ENCODE results near the gene ADAM12.

The ADAM12 gene

GRCh38 chr10:126387931-126388911 lies at the start of gene ADAM12:
TSS of gene ADAM12 (minus strand) at chr10:126388477. CDS start at chr10:126388145, 332 bp downstream.
- DNase-seq: no peak

- DNase-seq: no peak
These were observed 49.5 kb upstream of the ADAM12 start for GRCh38 chr10:126437635-126438406.

GRCh38 chr10:126434235-126434634 lies 46.0 kb upstream of the ADAM12 start:
- DNase-seq: no peak

GRCh38 chr10:126433351-126433750 lies 45.1 kb upstream of the ADAM12 start:
- DNase-seq: no peak

- no peak for DNase-seq
These were observed 44.2 kb upstream of the ADAM12 start for GRCh38 chr10:126432507-126432906.

- DNase-seq: no peak
These were observed 43.5 kb upstream of the ADAM12 start for GRCh38 chr10:126431816-126432215.

- no peak for DNase-seq
These were observed 42.2 kb upstream of the ADAM12 start for GRCh38 chr10:126430512-126430911.

- DNase-seq: no peak
These were observed 41.0 kb upstream of the ADAM12 start for GRCh38 chr10:126429275-126429674.

- DNase-seq: no peak
These were observed 37.3 kb upstream of the ADAM12 start for GRCh38 chr10:126425489-126426065.

- DNase-seq: no peak
These were observed 36.8 kb upstream of the ADAM12 start for GRCh38 chr10:126425032-126425431.

- DNase-seq: no peak
These were observed 35.6 kb upstream of the ADAM12 start for GRCh38 chr10:126423732-126424491.

GRCh38 chr10:126422567-126422966 lies 34.3 kb upstream of the ADAM12 start:
- DNase-seq: no peak

- DNase-seq: no peak
These were observed 33.5 kb upstream of the ADAM12 start for GRCh38 chr10:126421756-126422256.

GRCh38 chr10:126420567-126421300 lies 32.5 kb upstream of the ADAM12 start:
- DNase-seq: no peak

GRCh38 chr10:126417220-126417825 lies 29.0 kb upstream of the ADAM12 start:
- no peak for DNase-seq

GRCh38 chr10:126409821-126410220 lies 21.5 kb upstream of the ADAM12 start:
- no peak for DNase-seq

- no peak for DNase-seq
These were observed 20.8 kb upstream of the ADAM12 start for GRCh38 chr10:126408953-126409641.

GRCh38 chr10:126407831-126408230 lies 19.6 kb upstream of the ADAM12 start:
- no peak for DNase-seq

- DNase-seq: no peak
These were observed 17.0 kb upstream of the ADAM12 start for GRCh38 chr10:126405239-126405775.

All from CD4-positive, alpha-beta T cell treated with Interleukin-4 for 4 hours (primary cell).